Activated T-cell treated with anti-CD3 and anti-CD28 coated beads, Interleukin-2, amount 50 U/mL, for 24 hours (primary cell): ENCODE results near the gene PPARA.

ENCODE experiments used
- DNase-seq: peaks from one replicate; pipeline ENCODE4 v3.0.0-alpha.2; 2020
- H3K27ac Mint-ChIP-seq: 2 replicates; pipeline ENCODE4 v1.8.0; 2020; ENCODE audit warnings: mild to moderate bottlenecking, mixed read lengths
- H3K27me3 Mint-ChIP-seq: 2 replicates; pipeline ENCODE4 v1.8.0; 2020; ENCODE audit warnings: mixed read lengths
- H3K36me3 Mint-ChIP-seq: 2 replicates; pipeline ENCODE4 v1.8.0; 2020; ENCODE audit warnings: low read depth, mixed read lengths
- H3K4me1 Mint-ChIP-seq: 2 replicates; pipeline ENCODE4 v1.8.0; 2020; ENCODE audit warnings: low read depth, mixed read lengths
- H3K4me3 Mint-ChIP-seq: 2 replicates; pipeline ENCODE4 v1.8.0; 2020; ENCODE audit warnings: mild to moderate bottlenecking, moderate library complexity, mixed read lengths
- H3K9me3 Mint-ChIP-seq: 2 replicates; pipeline ENCODE4 v1.8.0; 2020; ENCODE audit warnings: mixed read lengths

The PPARA gene

DNA sequence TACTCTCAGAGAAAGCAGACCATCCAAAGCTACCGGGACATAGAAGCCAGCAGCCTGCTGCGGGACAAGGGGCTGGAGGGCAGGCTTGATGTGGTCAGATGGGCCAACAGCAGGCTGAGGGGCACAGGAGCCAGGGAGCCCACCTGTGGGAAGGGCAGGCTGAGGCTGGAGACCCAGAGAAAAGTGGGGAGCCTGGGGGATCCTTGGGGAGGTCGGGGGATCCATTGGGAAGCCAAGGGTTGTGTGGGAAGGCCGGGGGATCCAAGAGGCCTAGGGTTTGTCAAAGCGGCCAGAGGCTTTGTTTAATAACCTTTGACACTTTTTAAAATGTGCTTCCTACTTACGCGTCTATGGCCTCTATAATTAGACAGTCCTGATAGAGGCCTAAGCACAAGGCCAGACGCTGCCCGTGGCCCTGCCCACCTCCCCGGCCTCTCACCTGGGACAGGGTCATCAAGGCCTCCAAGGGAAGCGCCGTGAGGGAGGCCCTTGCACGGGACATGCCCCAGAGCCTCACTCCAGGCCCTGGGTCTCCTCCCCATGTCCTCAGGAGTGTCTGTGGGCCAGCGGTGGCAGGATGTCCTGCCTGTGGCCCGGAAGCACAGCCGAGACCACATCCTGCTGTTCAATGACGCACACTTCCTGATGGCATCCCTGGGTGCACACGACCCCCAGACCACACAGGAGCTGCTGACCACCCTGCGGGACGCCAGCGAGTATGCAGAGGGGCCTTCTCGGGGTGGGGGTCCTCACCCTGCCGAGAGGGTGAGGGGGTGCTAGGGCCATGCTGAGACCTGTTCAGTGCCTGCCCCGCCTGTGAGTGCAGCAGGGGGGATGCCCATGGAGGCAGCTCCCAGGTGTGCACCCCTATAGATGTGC lies 137.8 kb downstream of the PPARA start:
- Mint-ChIP-seq H3K4me3 (peak overlapping the region; percentile 74), H3K27me3 (no peaks in the 10 kb centered on the region), H3K36me3 (peaks cover 31% of the 10 kb centered on the region), H3K4me1 (peaks cover 13% of the 10 kb centered on the region), H3K9me3 (peaks cover 4% of the 10 kb centered on the region), H3K27ac (peak overlapping the region; percentile 81)
- peak; percentile 45 for DNase-seq

DNA sequence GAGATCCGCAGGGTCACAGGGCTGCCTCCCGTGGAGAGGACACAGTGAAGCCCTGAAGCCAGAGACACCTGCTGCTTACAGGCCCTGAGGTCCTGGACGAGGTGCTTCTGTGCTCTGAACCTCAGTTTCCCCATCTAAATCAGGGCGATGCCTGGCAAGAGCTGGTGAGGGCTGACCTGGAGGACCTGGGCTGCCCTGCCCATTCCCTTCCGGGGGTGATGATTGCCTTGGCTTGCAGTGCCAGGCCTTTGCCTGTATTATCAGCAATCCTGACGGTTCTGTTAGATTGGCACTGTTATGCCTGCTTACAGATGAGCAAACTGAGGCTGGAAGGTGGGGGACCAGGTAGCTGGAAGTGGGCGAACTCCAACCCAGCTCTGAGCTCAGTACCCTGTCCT lies 138.5 kb downstream of the PPARA start:
- no peak overlapping the region for H3K27ac Mint-ChIP-seq
- no peak overlapping the region for H3K4me3 Mint-ChIP-seq
- no peak for DNase-seq
- H3K36me3 Mint-ChIP-seq = peaks cover 32% of the 10 kb centered on the region
- H3K27me3 Mint-ChIP-seq = no peaks in the 10 kb centered on the region
- H3K9me3 Mint-ChIP-seq = peaks cover 4% of the 10 kb centered on the region
- peaks cover 19% of the 10 kb centered on the region for H3K4me1 Mint-ChIP-seq

DNA sequence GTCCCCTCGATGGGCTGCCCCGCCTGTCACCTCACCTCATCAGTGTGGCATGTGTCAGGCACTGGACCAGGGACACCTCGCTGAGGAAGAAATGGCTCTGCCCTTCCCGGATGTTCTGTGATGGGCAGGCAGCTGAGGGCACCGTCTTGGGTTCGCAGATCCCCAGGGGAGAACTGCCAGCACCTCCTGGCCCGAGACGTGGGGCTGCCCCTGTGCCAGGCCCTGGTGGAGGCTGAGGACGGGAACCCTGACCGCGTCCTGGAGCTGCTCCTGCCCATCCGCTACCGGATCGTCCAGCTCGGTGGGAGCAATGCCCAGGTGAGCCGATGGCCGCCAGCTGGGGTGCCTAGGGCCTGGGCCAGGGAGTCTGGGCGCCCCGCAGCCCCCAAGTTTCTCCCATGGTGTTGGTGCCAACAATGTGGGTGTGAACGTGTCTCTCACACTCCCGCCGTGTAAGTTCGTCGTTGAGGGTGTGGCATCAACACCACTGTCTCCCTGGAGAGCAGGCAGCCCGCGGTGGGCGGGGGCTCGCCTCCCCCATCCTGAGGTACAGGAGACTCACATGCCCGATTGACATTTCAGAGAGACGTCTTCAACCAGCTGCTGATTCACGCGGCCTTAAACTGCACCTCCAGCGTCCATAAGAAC lies 139.0 kb downstream of the PPARA start:
- DNase-seq = no peak
- no peaks in the 10 kb centered on the region for H3K27me3 Mint-ChIP-seq
- H3K27ac Mint-ChIP-seq = no peak overlapping the region
- H3K4me1 Mint-ChIP-seq = peaks cover 19% of the 10 kb centered on the region
- peaks cover 27% of the 10 kb centered on the region for H3K36me3 Mint-ChIP-seq
- H3K9me3 Mint-ChIP-seq = peaks cover 4% of the 10 kb centered on the region
- H3K4me3 Mint-ChIP-seq = no peak overlapping the region

DNA sequence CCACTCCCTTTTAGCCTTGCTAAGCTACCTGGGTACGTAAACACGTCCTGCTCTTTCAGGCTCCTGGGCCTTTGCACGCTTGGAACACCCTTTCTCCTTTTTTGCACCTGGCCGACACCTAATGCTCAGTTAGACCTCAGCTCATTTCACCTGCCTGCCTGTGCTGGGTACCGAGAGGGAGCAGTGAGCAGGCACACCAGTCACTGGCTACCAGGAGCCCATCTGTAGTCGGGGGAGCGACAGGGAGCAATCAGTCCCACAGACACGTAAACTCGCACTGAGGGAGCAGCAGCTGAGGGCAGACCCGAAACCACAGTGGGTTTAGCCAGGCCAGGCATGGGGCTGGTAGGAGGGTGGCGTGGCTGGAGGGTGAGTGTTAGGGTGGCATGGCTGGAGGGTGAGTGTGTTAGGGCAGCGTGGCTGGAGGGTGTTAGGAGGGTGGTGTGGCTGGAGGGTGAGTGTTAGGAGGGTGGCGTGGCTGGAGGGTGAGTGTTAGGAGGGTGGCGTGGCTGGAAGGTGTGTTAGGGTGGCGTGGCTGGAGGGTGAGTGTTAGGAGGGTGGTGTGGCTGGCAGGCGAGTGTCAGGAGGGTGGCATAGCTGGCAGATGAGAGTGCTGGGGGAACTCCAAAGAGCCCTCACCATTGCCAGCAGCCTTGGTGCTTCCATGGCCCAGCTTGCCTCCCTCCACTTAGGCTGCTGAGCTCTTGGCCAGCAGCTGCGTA lies 140.0 kb downstream of the PPARA start:
- Mint-ChIP-seq H3K4me3 (no peak overlapping the region), H3K4me1 (peaks cover 20% of the 10 kb centered on the region), H3K9me3 (peaks cover 4% of the 10 kb centered on the region), H3K36me3 (peaks cover 23% of the 10 kb centered on the region), H3K27ac (no peak overlapping the region), H3K27me3 (no peaks in the 10 kb centered on the region)
- no peak for DNase-seq

DNA sequence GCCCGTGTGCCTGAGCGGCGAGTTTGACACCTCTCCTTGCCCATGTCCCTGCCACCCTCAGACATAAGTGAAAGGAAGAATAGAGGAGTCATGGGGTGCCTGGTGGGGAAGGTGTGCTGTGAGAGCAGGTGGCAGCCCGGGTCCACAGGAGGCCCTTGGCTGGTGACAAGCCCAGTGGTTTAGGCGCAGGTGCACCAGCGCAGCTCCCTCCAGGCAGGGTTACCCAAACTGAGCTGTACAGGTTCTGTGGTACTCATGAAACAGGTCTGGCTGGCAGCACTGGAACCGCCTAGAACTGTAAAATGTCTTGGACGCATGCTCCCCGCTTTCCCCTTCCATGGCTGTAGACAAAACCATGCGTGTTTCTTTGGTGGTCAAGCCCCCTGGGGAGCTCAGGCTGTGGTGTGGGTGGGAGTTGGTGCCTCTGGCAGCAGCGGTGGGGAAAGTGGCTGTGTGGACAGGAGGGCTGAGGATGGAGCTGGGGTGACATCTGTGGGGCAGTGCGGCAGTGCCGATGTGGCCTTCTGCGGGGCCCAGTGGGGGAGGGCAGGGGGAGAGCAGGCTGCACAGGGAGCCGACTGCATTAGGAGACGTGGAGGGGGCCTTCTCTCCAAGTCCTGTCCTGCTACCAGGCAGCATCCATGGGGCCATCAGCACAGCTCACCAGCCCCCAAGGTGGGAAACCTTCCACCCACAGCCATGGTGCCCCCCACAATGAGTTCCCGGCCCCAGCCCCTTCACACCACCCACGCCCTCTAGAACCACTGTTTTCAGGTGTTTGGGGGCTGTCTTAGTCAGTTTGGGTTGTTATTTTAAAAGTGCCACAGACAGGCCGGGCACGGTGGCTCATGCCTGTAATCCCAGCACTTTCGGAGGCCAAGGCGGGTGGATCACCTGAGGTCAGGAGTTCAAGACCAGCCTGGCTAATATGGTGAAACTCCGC lies 140.8 kb downstream of the PPARA start:
- H3K27ac Mint-ChIP-seq = peak overlapping the region; percentile 55
- no peak overlapping the region for H3K4me3 Mint-ChIP-seq
- no peaks in the 10 kb centered on the region for H3K27me3 Mint-ChIP-seq
- no peak for DNase-seq
- H3K4me1 Mint-ChIP-seq = peaks cover 28% of the 10 kb centered on the region
- peaks cover 4% of the 10 kb centered on the region for H3K9me3 Mint-ChIP-seq
- H3K36me3 Mint-ChIP-seq = peaks cover 20% of the 10 kb centered on the region

DNA sequence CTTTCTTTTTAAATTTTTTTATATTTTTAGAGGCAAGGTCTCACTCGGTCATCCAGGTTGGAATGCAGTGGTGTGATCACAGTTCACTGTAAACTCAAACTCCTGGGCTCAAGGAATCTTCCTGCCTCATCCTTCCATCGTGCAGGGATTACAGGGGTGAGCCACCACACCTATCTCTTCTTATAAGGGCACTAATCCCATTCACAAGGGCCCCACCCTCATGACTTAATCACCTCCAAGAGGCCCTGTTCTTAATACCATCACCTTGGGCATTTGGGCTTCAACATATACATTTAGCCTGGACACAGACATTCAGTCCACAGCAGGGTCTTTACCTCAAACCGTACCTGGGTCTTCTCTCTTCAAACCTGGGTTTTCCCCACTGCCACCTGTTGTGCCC lies 141.8 kb downstream of the PPARA start:
- H3K4me3 Mint-ChIP-seq = no peak overlapping the region
- H3K36me3 Mint-ChIP-seq = peaks cover 25% of the 10 kb centered on the region
- no peak overlapping the region for H3K27ac Mint-ChIP-seq
- peaks cover 4% of the 10 kb centered on the region for H3K9me3 Mint-ChIP-seq
- H3K27me3 Mint-ChIP-seq = no peaks in the 10 kb centered on the region
- H3K4me1 Mint-ChIP-seq = peaks cover 32% of the 10 kb centered on the region
- DNase-seq = no peak

DNA sequence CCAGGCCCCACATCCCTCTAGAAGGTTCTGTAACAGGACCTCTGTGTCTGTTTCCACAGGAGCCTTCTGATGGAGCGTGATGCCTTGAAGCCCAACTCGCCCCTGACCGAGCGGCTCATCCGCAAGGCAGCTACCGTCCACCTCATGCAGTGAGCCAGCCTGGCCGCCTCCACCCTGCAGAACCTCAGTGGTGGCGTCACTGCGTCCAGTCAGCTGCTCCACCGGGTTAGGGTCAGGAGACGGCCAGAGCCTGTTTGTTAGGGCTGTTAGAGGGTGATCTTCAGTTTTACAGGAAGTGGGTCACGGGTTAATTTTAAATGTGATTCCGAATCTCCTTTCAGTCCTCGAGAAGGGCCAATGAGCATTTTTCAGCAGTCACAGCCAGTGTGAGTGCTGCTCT lies 142.4 kb downstream of the PPARA start:
- peaks cover 32% of the 10 kb centered on the region for H3K4me1 Mint-ChIP-seq
- H3K36me3 Mint-ChIP-seq = peaks cover 27% of the 10 kb centered on the region
- H3K9me3 Mint-ChIP-seq = peaks cover 4% of the 10 kb centered on the region
- DNase-seq = no peak
- H3K27me3 Mint-ChIP-seq = peaks cover 4% of the 10 kb centered on the region
- H3K27ac Mint-ChIP-seq = no peak overlapping the region
- no peak overlapping the region for H3K4me3 Mint-ChIP-seq
